Left ventricle myocardium superior (tissue), 1 donor: ENCODE data around the gene USP6NL. TPM values are rescaled to one million over a fixed set of nuclear protein-coding genes. Genes with fewer than 3 reads are reported as not detected.
"Not testable (repeated sequence)": the region's sequence is repeated elsewhere in the genome, so short reads cannot be mapped to it uniquely, and the experiment has no call there.

Source experiments
- ATAC-seq: fragments of 200-7000 bp; cut with Tn5 transposase; one replicate; pipeline ENCODE4 v1.9.1; 2020; ENCODE audit warnings: mild to moderate bottlenecking, moderate library complexity
- DNase-seq: peaks from one replicate; pipeline ENCODE4 v3.0.0-alpha.2; 2020
- intact Hi-C: fragments of 100-400 bp; cut with micrococcal nuclease; formaldehyde crosslinking; loops from one replicate; pipeline ENCODE4 v1.11.0; 2022
- total RNA-seq: library from RNA; stranded (reverse); fragmentation: NEBNext Ultra II Directional; extraction: Animal tissue kit (Norgen Biotek cat#: 25700); gene quantifications from one replicate; pipeline ENCODE4 v1.2.1, GENCODE V29; 2021
- donor health status: DM: no; HTN: yes; CAD: no; lungs with severe emphysema.

The USP6NL gene
- total RNA-seq, 1 donor from 2014 or later: 6.9 TPM

GRCh38 chr10:11501600-11501999, 109.8 kb downstream of the USP6NL start:
- intact Hi-C loops: no loop called here
- DNase-seq: no peak
- no peak for ATAC-seq

GRCh38 chr10:11499425-11500071, 111.9 kb downstream of the USP6NL start:
- intact Hi-C loops: no loop called here
- peak; percentile 11 for ATAC-seq
- no peak for DNase-seq

- ATAC-seq (no peak), DNase-seq (no peak)
- intact Hi-C loops: no loop called here
Observed at GRCh38 chr10:11498399-11498798, 113.1 kb downstream of the USP6NL start.

- intact Hi-C loops, ATAC-seq: not testable (repeated sequence)
- DNase-seq: peak; percentile 73
Observed at GRCh38 chr10:11494923-11495322, 116.5 kb downstream of the USP6NL start.

- intact Hi-C loops: no loop called here
- ATAC-seq: no peak
Observed at GRCh38 chr10:11493646-11494045, 117.8 kb downstream of the USP6NL start.

GRCh38 chr10:11491087-11491486, 120.4 kb downstream of the USP6NL start:
- ATAC-seq: no peak
- DNase-seq: no peak
- intact Hi-C loops: no loop called here

More at GRCh38 chr10:11493646-11494045, 117.8 kb downstream of the USP6NL start:
- DNase-seq: no peak

GRCh38 chr10:11489591-11489990, 121.9 kb downstream of the USP6NL start:
- DNase-seq: no peak
- no peak for ATAC-seq
- intact Hi-C loops: no loop called here

GRCh38 chr10:11488126-11488525, 123.3 kb downstream of the USP6NL start:
- intact Hi-C loops: no loop called here
- ATAC-seq (no peak), DNase-seq (no peak)

- intact Hi-C loops: no loop called here
- ATAC-seq (no peak), DNase-seq (no peak)
Observed at GRCh38 chr10:11483201-11484148, 128.0 kb downstream of the USP6NL start.

- no peak for DNase-seq
- intact Hi-C loops: no loop called here
- no peak for ATAC-seq
Observed at GRCh38 chr10:11482306-11482705, 129.1 kb downstream of the USP6NL start.

- DNase-seq (no peak), ATAC-seq (no peak)
- intact Hi-C loops: no loop called here
Observed at GRCh38 chr10:11480687-11481086, 130.8 kb downstream of the USP6NL start.

GRCh38 chr10:11479300-11479699, 132.2 kb downstream of the USP6NL start:
- intact Hi-C loops: no loop called here

GRCh38 chr10:11478807-11479206, 132.6 kb downstream of the USP6NL start:
- ATAC-seq (no peak), DNase-seq (no peak)
- intact Hi-C loops: no loop called here

More at GRCh38 chr10:11479300-11479699, 132.2 kb downstream of the USP6NL start:
- DNase-seq (no peak), ATAC-seq (no peak)

GRCh38 chr10:11475831-11476434, 135.5 kb downstream of the USP6NL start:
- ATAC-seq: no peak

GRCh38 chr10:11473128-11473760, 138.2 kb downstream of the USP6NL start:
- peak; percentile 70 for ATAC-seq
- DNase-seq: no peak

More at GRCh38 chr10:11475831-11476434, 135.5 kb downstream of the USP6NL start:
- no peak for DNase-seq
- intact Hi-C loops: no loop called here

GRCh38 chr10:11472158-11472753, 139.2 kb downstream of the USP6NL start:
- intact Hi-C loops: no loop called here
- ATAC-seq (peak; percentile 90), DNase-seq (peak; percentile 67)

More at GRCh38 chr10:11473128-11473760, 138.2 kb downstream of the USP6NL start:
- intact Hi-C loops: no loop called here

- DNase-seq: no peak
- intact Hi-C loops: no loop called here
Observed at GRCh38 chr10:11469575-11470391, 141.7 kb downstream of the USP6NL start.

GRCh38 chr10:11468126-11468742, 143.2 kb downstream of the USP6NL start:
- ATAC-seq (no peak), DNase-seq (no peak)
- intact Hi-C loops: no loop called here

More at GRCh38 chr10:11469575-11470391, 141.7 kb downstream of the USP6NL start:
- ATAC-seq: no peak
